ACHN (cell line): ENCODE results near the gene C16orf74.
A peak's percentile ranks its signal among the peaks of the same experiment; 100 is the strongest.

Experiments used
- DNase-seq: peaks from one replicate; pipeline ENCODE4 v3.0.0-alpha.2; 2015
- in situ Hi-C: cut with HindIII; loops from 2 replicates; pipeline ENCODE4 v1.10.0; 2017; ENCODE audit warnings: low sequenced_read_pairs, low pct_ligation_motif_present, low pct_unique_long_range_greater_than_20kb

Gene C16orf74

DNA sequence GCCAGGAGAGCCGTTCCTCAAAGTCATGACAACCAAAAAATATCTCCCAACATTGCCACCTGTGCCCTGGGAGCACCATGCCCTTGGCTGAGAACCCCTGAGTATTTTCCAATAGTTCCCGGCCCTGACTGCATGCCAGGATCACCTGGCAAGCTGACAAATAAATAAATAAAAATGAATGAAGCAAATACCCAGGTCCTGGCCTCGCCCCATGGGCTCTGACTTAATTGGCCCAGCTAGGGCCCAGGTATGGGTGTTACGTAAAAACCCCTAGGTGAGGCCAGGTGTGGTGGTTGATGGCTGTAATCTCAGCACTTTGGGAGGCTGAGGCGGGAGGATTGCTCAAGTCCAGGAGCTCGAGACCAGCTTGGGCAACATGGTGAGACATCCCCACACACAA lies 2.7 kb upstream of the C16orf74 start:
- DNase-seq = no peak
- in situ Hi-C loops = no loop called here

DNA sequence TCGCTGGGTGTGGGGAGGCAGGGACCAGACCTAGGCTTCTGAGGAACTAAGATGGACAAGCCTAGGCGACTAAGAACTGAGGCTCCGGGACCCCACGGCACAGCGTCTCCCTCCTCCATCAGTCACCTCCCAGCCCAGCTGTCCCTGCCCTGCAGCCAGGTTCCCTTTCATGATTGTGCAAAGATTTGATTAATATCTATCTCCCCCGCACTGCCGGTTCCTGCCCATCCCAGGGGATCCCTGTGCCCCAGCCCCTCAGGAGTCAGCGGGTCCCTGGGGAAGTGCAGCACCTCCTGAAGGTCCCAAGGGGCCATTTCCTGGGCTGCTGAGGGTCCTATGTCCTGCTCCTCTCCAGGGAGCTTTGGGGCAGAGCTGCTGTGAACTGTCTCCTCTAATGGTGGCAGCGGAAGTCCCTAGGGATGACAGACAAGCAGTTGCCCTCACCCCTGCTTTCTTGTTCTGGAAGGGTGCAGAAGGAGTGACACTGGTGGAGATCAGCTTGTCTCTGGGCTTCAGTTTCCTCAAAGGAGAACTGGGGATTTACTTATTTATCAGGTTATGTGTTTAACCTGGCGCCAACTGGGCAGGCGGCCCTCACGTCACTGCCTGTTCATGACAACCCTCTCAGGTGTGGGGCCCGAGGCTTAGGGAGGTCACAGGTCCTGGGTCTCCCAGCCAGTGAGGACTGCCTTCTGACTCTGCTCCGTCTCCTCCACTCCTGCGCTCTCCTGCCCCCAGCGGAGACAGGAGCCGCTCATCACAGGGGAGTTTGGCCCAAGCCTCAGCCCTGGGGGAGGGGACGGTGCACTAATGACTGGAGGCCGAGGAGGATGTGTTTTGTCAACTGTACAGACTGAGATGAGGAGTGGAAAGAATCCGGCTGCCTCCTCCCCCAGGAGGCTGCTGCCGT lies 1.9 kb upstream of the C16orf74 start:
- in situ Hi-C loops = no loop called here
- no peak for DNase-seq

DNA sequence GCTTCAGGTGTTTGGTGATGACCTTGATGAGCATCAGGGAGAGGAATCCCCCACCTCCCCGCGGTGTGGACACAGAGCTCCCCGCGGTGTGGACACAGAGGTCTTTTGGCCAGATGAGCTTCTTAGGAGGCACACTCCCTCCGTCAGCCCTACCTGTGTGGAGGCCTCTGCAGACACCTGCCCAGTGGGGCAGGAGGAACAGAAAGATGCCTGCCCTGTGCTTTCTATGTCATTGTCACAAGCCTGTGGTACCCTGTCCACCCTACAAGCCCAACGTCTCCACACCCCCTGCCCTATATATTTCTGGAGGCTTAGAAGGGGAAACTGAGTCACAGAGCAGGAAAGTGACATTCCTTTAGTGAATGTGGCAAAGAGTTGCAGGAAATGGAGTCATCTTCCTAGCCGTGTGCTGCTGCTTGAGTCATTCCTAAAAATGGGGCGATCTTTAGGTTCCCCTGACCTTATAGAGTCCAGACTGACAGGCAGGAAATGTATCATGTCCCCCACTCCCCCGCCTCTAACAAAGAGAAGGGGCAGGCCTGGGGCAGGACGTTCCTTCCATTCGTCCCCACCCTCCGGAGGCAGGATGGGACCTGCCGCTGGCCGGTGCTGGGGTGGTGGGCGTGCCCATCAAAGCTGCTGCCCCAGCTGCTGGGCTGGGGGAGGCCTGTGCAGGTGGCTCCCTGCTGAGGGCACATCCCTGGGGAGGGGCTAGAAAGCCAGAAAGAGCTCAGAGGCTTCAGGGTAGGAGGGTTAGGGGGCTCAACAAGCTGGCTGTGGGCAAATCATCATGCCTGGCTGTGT lies 1.0 kb upstream of the C16orf74 start:
- in situ Hi-C loops = no loop called here
- no peak for DNase-seq

DNA sequence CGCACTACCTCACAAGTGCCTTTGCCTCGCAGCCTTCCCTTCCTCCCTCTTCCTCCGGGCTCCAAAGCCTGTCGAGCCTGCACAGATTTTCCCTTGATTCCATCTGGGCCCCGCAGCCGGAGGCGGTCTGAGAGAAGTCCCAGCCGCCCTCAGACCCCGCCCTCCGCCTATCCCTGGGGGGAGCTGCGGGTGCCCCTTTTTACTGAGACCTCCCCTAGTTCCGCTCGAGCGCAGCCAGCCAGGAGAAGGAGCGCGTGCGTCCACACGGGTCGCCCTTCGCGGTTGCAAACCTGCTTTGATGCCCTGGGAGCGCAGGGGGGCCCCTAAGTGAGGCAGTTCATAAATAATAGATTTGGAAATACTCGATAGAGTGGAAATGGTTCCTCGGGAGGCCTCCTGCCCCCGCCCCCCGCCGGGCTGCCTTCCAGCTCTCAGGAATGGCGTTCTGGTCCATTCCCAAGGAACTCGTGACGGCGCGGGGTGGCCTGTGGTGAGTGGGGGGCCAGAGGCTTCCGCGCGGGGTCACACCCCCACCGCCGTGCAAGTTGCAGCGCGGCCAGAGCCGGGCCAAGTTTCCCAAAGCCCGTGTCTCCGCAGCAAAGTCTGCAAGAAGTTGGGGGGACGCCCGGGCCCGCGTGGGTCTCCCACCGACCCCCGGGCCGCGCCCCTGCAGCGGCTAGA lies 610 bp downstream of the C16orf74 start:
- in situ Hi-C loops = no loop called here
- peak; percentile 70 for DNase-seq

DNA sequence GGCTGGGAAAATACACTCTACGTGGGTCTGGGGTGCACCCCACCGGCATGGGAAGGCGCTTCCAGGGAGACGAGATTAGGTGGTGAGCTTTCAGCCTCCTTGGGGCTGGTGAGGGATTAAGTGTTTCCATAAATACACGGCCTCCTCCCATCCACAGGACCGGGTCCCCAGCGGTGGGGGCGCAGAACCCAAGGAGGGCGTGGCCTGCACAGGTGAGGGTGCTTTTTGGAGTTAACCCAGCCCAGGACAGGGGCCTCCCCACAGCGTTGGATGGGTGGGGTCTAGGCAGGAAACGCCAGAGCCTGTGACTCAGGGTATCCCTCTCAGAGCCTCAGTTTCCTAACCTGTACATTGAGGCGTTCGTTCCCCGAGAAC lies 1.1 kb downstream of the C16orf74 start:
- no peak for DNase-seq
- in situ Hi-C loops = no loop called here

DNA sequence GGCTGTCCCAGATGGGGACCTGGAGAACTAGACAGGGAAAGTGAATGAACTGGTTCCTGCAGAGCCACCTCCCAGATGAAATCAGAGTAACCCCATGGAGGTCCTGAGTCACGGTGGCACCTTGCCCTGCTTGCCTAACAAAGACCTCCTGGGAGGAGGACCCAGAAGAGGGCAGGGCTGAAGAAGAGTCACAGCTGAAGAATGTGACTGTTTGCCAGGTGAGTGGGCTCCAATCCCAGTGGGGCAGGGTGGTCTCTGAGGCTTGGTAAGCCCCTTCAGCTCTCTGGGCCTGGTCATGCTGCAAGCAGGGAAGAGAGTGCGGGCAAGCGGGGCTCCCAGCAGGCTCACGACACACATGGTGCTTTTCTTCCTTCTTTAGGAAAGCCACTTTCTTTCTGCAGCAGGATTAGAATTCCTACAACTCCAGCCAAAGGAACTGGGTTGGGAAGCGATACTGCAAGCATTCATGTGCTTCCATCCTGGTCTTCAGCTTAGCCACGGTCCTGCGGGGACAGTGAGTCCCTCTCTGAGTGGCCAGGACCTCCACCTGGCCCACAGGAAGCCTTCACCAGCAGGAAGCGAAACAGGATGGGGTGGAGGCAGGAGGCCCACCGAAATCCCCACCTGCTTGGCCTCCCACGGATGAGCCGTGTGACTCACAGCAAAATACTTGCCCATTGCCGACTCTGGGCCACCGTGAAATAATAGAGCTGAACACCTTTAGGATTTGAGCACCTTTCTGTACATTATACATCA lies 4.3 kb downstream of the C16orf74 start:
- in situ Hi-C loops = no loop called here
- DNase-seq = peak; percentile 37

DNA sequence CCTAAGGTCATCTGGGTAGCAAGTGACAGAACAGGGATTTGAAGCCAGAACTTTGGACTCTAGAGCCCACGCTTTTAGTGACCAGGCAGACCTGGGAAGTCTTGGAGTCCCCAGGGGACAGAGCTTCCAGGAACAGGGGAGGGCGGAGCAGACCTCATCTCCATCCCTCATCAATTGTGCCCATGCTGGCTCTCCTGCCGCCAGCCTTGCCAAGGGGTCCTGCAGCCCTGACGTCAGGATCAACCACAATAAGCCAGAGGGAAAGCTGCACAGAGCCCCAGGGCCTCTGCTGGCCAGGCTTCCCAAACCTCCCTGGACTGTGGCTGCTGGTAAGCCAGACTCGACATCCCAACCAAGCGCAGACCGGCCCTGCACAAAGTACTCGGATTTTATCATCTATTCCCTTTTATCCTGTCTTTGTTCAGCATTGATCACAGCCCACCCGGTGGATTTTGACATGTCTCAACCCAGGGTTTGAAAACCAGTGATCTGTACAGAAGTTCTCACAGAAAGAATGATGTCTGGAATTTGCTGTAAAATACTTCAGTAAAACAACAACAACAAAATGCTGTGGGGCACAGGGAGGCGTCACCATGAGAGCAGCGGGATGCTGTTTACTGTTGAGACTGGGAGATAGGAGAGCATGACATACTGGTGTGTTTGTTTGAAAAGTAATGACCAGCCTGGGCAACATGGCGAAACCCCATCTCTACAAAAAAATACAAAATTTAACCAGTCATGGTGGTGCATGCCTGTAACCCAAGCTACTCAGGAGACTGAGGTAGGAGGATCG lies 11.8 kb downstream of the C16orf74 start:
- no peak for DNase-seq
- in situ Hi-C loops = no loop called here

DNA sequence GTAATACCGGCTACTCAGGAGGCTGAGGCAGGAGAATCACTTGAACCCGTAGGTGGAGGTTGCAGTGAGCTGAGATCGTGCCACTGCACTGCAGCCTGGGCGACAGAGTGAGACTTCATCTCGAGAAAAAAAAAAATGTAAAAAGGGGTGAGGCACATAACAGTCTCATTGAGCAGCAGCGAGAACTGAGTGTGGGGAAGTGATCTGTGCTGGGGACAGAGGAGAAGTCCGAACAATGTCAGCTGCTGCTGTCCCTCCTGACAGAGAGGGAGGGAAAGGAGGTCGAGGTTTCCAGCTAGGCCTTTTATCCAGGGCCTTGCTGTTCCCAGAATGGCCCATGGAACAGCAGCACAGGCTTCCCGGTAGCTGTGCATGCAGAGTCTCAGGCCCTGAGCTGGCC lies 14.0 kb downstream of the C16orf74 start:
- in situ Hi-C loops = no loop called here
- DNase-seq = no peak

DNA sequence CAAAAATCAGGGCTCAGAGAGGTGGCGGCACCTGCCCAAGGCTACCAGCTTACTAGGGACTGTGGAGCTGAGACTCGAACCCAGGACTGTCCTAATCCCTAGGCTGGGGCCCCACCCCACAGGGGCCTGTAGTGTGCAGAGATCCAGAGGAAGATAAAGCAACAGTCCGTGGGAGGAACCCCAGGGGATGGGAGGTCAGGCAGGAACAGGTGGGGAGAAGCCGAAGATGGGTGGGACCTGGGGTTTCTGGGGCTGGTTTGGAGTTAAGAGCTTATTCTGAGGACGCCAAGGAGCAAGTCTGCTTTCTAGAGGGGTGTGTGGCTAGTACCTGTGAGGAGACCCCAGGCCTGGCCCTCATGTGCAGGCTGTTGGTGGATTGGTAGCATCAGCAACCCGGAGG lies 14.9 kb downstream of the C16orf74 start:
- in situ Hi-C loops = no loop called here
- no peak for DNase-seq

DNA sequence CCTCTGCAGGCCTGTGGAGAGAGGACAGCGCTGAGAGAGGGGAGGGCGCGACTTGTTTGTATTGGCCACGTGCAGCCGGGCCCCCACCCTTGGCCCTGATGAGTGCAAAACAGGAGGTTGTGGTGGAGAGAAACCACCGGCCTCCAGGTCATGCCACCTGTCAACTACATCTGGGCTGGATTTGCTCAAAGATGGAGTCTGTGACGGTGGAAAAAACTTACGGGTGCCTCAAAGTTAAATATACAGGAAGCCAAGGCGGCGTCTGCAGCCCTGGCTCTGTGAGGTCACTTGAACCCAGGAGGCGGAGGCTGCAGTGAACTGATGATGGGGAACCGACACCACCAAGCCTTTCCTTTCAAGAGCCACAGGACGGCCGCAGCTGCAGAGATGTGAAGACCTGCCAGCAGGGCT lies 15.7 kb downstream of the C16orf74 start:
- in situ Hi-C loops = no loop called here

DNA sequence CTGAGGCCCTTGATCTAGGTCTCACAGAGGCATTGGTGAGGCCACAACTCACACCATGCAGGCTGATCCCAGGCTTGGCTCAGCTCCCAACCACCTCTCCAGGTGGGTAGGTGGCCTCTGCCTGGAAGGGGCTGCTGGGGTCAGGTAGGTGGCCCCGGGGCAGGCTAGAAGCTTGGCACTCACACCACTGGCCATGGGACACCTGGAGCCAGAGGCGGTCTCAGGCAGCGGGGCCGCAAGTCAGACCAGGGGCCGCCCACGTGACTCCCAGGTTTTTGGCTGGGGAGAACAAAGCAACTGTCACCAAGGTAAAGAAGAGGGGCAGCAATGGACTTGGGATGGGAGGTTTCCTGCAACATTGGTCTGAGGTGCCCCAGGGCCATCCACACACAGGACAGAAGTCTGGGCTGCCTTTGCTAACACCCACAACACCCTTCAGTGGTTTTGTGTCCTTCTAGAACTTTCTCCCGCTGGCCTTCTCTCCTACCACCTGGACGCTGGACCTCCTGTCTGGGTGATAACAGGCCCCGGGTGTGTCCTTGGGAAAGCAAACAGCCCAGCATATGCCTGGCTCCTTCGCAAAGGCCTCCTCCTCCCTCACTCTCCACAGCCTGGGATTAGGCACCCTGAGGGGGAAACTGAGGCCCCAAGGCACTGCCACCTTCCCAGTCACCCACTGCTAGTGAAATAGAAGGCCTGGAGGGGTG lies 16.4 kb downstream of the C16orf74 start:
- in situ Hi-C loops = no loop called here
- DNase-seq = no peak

More for the DNA sequence above, 15.7 kb downstream of the C16orf74 start:
- DNase-seq = no peak

DNA sequence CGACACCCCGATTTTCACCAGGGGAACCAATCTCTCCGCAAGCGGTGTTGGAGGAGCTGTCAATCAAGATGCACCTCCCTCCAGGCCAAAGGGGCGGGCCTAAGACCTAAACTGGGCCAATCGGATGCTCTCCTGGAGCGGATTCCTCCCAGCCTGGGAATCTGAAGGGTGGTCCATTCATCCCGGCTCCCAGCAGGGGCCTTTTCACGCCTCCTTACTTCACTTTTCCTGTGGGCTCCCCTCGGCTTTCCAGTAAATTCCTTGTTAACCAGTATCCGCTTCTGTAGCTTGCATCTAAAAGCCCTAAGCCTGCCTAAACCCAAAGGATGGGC lies 17.1 kb downstream of the C16orf74 start:
- in situ Hi-C loops = no loop called here
- no peak for DNase-seq

DNA sequence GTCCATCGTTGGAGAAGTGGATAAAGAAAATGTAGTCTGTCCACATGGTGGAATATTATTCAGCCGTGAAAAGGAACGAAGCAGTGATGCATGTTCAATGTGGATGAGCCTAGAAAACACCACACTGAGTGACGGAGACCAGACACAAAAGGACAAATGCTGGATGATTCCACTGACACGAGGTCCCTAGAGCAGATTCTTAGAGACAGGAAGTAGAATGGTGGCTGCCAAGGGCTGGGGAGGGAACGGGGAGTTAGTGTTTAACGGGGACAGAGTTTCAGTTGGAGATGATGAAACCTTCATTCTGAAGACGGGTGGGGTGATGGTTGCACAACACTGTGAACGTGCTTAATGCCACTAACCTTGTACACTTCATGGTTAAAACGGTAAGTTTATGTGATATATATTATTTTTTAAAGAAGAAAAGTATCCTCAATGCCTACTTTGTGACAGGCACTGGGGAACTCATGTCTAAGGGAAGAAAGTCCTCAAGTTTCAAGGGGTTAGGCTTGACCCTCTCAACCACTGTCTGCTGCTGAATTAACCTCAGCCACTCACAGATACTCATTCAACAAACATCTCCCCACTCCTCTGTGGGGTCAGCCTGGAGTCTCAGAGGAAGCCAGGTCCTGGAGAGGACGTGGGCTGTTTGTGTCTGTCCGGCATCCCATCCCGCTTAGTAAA lies 17.6 kb downstream of the C16orf74 start:
- no peak for DNase-seq
- in situ Hi-C loops = no loop called here

DNA sequence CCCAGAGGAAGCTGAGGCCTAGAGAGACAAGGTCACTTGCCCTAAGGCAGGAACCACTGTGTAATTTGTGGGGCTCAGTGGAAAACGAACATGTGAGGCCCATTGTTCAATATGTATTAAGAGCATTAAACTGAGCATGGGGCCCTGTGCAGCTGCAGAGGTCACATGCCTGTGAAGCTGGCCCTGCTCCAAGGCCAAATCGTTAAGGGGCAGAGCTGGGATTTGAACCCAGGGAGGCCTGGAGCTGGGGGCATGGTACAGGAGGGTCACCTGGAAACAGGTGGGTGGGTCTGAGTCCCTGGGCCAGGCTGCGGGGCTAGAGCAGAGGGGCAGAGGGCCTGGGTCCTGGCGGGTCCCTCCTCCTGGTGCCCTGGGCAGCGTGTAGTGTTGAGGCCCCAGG lies 19.7 kb downstream of the C16orf74 start:
- DNase-seq = no peak
- in situ Hi-C loops = no loop called here

DNA sequence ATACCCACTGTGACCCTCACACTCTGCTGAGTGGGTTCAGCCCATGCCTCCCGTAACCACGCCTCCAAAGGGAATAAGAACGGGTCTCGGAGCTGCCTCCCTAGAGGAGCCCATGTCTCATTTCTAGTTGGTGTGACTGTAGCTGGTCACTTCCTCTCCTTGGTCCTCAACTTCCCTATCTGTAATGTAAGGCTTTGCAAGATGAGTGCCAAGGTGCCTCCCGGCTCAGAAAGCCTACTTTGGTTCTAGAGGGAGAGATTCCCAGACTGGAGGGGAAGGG lies 20.8 kb downstream of the C16orf74 start:
- in situ Hi-C loops = no loop called here

DNA sequence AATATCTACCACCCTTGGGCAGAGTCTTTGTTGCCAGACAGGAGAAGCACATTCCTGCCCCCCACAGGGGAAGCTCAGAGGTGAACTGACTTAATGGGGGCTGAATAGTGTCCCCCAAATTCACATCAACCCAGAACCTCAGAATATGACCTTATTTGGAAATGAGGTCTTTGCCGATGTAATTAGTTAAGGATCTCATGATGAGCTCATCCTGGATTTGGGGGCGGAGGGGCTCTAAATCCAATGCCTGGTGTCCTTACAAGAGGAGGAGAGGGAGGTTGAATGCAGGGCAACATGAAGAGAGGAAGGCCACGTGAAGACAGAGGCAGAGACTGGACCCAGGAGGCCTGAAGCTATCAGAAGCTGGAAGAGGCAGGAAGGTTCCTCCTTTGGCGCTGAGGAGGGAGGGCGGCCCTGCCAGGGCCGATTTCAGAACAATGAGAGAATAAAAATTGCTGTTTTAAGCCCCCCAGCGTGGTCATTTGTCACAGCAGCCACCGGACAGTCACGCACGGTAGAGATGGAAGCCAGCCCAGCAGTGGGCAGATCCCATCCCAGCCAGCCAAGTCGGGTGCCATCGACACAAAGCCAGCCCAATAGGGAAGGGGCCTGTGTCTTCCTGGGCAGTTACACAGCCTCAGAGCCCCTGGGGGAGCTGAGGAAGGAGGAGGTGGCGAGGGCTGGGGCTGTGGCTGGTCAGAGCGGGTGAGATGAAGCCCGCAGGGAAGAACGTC lies 21.3 kb downstream of the C16orf74 start:
- no peak for DNase-seq
- in situ Hi-C loops = no loop called here

More for the DNA sequence above, 20.8 kb downstream of the C16orf74 start:
- DNase-seq = no peak
